ENCODE results near the gene ATG4B.

The ATG4B gene

GRCh38 chr2:241645056-241645914 is 7.8 kb downstream of the ATG4B start:
- DNase-seq (ENCODE audit: low spot score), result no peak
- TF ChIP-seq, protein P1, sequence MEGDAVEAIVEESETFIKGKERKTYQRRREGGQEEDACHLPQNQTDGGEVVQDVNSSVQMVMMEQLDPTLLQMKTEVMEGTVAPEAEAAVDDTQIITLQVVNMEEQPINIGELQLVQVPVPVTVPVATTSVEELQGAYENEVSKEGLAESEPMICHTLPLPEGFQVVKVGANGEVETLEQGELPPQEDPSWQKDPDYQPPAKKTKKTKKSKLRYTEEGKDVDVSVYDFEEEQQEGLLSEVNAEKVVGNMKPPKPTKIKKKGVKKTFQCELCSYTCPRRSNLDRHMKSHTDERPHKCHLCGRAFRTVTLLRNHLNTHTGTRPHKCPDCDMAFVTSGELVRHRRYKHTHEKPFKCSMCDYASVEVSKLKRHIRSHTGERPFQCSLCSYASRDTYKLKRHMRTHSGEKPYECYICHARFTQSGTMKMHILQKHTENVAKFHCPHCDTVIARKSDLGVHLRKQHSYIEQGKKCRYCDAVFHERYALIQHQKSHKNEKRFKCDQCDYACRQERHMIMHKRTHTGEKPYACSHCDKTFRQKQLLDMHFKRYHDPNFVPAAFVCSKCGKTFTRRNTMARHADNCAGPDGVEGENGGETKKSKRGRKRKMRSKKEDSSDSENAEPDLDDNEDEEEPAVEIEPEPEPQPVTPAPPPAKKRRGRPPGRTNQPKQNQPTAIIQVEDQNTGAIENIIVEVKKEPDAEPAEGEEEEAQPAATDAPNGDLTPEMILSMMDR (IDR thresholded peaks at IDR 0.05; ENCODE audit: extremely low read depth, missing control alignments), result no peak

GRCh38 chr2:241645915-241646645 is 8.6 kb downstream of the ATG4B start:
- TF ChIP-seq, protein P1 (IDR thresholded peaks at IDR 0.05; ENCODE audit: extremely low read depth, missing control alignments), result no peak

GRCh38 chr2:241648453-241648852 is 11.0 kb downstream of the ATG4B start:
- TF ChIP-seq, protein P1 (IDR thresholded peaks at IDR 0.05; ENCODE audit: extremely low read depth, missing control alignments), result no peak
- no peak for DNase-seq (ENCODE audit: low spot score)

More at GRCh38 chr2:241645915-241646645, 8.6 kb downstream of the ATG4B start:
- no peak for DNase-seq (ENCODE audit: low spot score)

DNA sequence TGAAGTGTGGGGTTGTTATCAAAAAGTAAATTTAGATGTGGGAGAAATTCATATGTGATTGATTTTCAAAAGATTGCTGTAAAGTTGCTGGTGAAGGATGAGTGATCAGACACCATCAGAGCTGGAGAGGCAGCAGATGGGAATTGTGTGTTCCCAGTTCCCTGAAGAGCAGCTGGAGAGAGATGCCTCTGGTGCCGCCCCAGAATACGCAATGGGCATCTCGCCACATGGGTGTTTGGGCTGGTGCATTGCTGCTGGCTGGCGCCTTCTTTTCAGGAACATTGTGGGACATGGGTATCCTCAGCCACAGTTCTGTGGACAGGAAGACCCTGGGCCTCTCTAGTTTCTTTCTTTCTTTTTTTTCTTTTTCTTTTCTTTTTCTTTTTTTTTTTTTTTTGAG is 11.9 kb downstream of the ATG4B start:
- TF ChIP-seq, protein P1 (IDR thresholded peaks at IDR 0.05; ENCODE audit: extremely low read depth, missing control alignments), result no peak
- DNase-seq (ENCODE audit: low spot score), result no peak

GRCh38 chr2:241649927-241650326 is 12.4 kb downstream of the ATG4B start:
- TF ChIP-seq, protein P1 (IDR thresholded peaks at IDR 0.05; ENCODE audit: extremely low read depth, missing control alignments), result no peak
- no peak for DNase-seq (ENCODE audit: low spot score)

GRCh38 chr2:241652142-241652541 is 14.6 kb downstream of the ATG4B start:
- DNase-seq (ENCODE audit: low spot score), result no peak
- TF ChIP-seq, protein P1 (IDR thresholded peaks at IDR 0.05; ENCODE audit: extremely low read depth, missing control alignments), result no peak

DNA sequence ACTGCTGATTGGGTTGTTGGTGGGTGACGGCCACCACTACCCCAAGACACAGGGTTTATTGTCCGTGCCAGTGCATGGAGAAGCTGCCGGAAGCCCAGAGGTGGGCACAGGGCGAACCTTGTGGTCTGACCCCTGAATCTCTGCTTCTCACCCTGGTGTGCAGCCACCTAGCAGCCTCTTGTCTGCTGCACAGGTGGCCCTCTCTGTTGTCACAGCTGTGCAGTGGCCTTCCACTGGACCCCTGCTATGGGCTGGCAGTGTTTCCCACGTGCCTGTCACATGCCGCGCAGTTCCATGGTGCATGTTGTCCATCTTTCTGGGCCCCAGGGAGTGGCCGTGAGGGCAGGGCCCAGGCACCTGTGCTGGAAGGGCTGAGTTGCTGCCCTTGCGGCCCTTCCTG is 15.2 kb downstream of the ATG4B start:
- TF ChIP-seq, protein P1 (IDR thresholded peaks at IDR 0.05; ENCODE audit: extremely low read depth, missing control alignments), result no peak

More for the DNA sequence above, 15.2 kb downstream of the ATG4B start:
- DNase-seq (ENCODE audit: low spot score), result no peak

Data from GM20000 (cell line).